SK-N-SH treated with all-trans-retinoic acid at 6 μM for 48 hours (cell line): ENCODE results near the gene SLC38A9.

Experiments used
- ATAC-seq: fragments of 200-7000 bp; cut with Tn5 transposase; 3 replicates; pipeline ENCODE4 v1.9.1; 2020; ENCODE audit warnings: mild to moderate bottlenecking, moderate library complexity
- ARNTL ChIP-seq: fragments of 450-650 bp; formaldehyde crosslinking; IDR thresholded peaks from 2 replicates; pipeline ENCODE4 v1.5.0; 2020; ENCODE audit warnings: low read depth, mild to moderate bottlenecking, moderate library complexity, borderline replicate concordance
- BACH2 ChIP-seq: fragments of 250-450 bp; sonication (Bioruptor Pico); IDR thresholded peaks from 2 replicates; pipeline ENCODE4 v1.9.0; 2021; ENCODE audit warnings: mild to moderate bottlenecking, borderline replicate concordance
- CSDC2 ChIP-seq: fragments of 250-450 bp; sonication (Bioruptor Pico); IDR thresholded peaks from 2 replicates; pipeline ENCODE4 v1.5.0; 2020; ENCODE audit warnings: mild to moderate bottlenecking, moderate library complexity
- CSRNP3 ChIP-seq: fragments of 250-450 bp; sonication (Bioruptor Pico); IDR thresholded peaks from 2 replicates; pipeline ENCODE4 v1.5.1; 2021; ENCODE audit warnings: mild to moderate bottlenecking, moderate library complexity
- ESRRG ChIP-seq: fragments of 250-450 bp; sonication (Bioruptor Pico); IDR thresholded peaks from 2 replicates; pipeline ENCODE4 v1.6.1; 2021; ENCODE audit warnings: mild to moderate bottlenecking
- GLIS3 ChIP-seq: fragments of 250-450 bp; sonication (Bioruptor Pico); IDR thresholded peaks from 2 replicates; pipeline ENCODE4 v1.5.0; 2020; ENCODE audit warnings: mild to moderate bottlenecking, moderate library complexity
- PATZ1 ChIP-seq: fragments of 250-450 bp; sonication (Bioruptor Pico); IDR thresholded peaks from 2 replicates; pipeline ENCODE4 v1.8.0; 2020; ENCODE audit warnings: mild to moderate bottlenecking, moderate library complexity, borderline replicate concordance
- POU6F1 ChIP-seq: fragments of 250-450 bp; sonication (Bioruptor Pico); IDR thresholded peaks from 2 replicates; pipeline ENCODE4 v1.8.0; 2021; ENCODE audit warnings: low read depth, mild to moderate bottlenecking, moderate library complexity, borderline replicate concordance
- PPARA ChIP-seq: fragments of 250-450 bp; sonication (Bioruptor Pico); IDR thresholded peaks from 2 replicates; pipeline ENCODE4 v1.5.0; 2020; ENCODE audit warnings: mild to moderate bottlenecking, borderline replicate concordance
- RARB ChIP-seq: fragments of 250-450 bp; sonication (Bioruptor Pico); IDR thresholded peaks from 2 replicates; pipeline ENCODE4 v1.8.0; 2021; ENCODE audit warnings: mild to moderate bottlenecking, moderate library complexity
- TCF4 ChIP-seq: fragments of 250-450 bp; sonication (Bioruptor Pico); IDR thresholded peaks from 2 replicates; pipeline ENCODE4 v1.8.0; 2021; ENCODE audit warnings: mild to moderate bottlenecking, moderate library complexity, borderline replicate concordance
- TOX ChIP-seq: fragments of 250-450 bp; sonication (Bioruptor Pico); IDR thresholded peaks from 2 replicates; pipeline ENCODE4 v1.8.0; 2021; ENCODE audit warnings: mild to moderate bottlenecking, moderate library complexity, borderline replicate concordance
- TSHZ2 ChIP-seq: fragments of 250-450 bp; sonication (Bioruptor Pico); IDR thresholded peaks from 2 replicates; pipeline ENCODE4 v1.5.0; 2020; ENCODE audit warnings: mild to moderate bottlenecking, moderate library complexity
- ZC3H10 ChIP-seq: fragments of 250-450 bp; sonication (Bioruptor Pico); IDR thresholded peaks from 2 replicates; pipeline ENCODE4 v1.5.1; 2021; ENCODE audit warnings: mild to moderate bottlenecking, moderate library complexity
- ZFP3 ChIP-seq: fragments of 250-450 bp; sonication (Bioruptor Pico); IDR thresholded peaks from 2 replicates; pipeline ENCODE4 v1.5.0; 2020; ENCODE audit warnings: mild to moderate bottlenecking, moderate library complexity
- ZFP30 ChIP-seq: fragments of 450-650 bp; formaldehyde crosslinking; IDR thresholded peaks from 2 replicates; pipeline ENCODE4 v1.5.0; 2022; ENCODE audit warnings: mild to moderate bottlenecking, moderate library complexity
- ZNF565 ChIP-seq: fragments of 450-650 bp; formaldehyde crosslinking; conservative IDR thresholded peaks from 2 replicates; pipeline ENCODE4 v1.5.0; 2020; ENCODE audit warnings: low read depth, mild to moderate bottlenecking, moderate library complexity
- ZNF70 ChIP-seq: fragments of 450-650 bp; formaldehyde crosslinking; IDR thresholded peaks from 2 replicates; pipeline ENCODE4 v1.5.0; 2020; ENCODE audit warnings: mild to moderate bottlenecking, moderate library complexity
- ZNF8 ChIP-seq: fragments of 450-650 bp; formaldehyde crosslinking; IDR thresholded peaks from 2 replicates; pipeline ENCODE4 v1.5.0; 2020; ENCODE audit warnings: mild to moderate bottlenecking, moderate library complexity
- TF ChIP-seq, protein P1 (sequence below): fragments of 250-450 bp; sonication (Bioruptor Pico); IDR thresholded peaks from 2 replicates; pipeline ENCODE4 v1.5.1; 2020; ENCODE audit warnings: low read depth, mild to moderate bottlenecking, moderate library complexity

SLC38A9 gene

DNA sequence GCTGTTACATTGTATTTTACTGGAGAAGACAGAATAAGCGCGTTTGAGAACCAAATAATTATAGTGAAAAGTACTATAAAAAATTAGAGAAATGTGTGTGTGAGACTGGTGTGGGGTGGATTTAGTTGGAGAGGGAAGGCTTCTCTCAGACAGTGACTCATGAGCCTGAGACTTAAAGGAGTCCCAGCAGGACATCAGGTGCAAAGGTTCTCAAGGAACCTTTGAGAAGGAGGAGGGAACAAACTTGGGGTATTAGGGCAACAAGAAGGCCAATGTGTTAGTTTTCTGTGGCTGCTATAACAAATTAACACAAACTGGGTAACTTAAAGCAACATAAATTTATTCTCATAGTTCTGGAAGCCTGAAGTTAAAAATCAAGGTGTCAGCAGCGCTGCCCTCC is 30.7 kb upstream of the SLC38A9 start:
- TF ChIP-seq ARNTL (CRISPR knock-in tag) (no peak), PPARA (CRISPR knock-in tag) (no peak), RARB (CRISPR knock-in tag) (no peak), ESRRG (CRISPR knock-in tag) (no peak), BACH2 (CRISPR knock-in tag) (no peak), ZNF565 (CRISPR knock-in tag) (no peak), TOX (CRISPR knock-in tag) (no peak), ZNF8 (CRISPR knock-in tag) (no peak), PATZ1 (no peak)
- no peak for ATAC-seq

- no peak for ATAC-seq
- TF ChIP-seq CSDC2, result no peak
- no peak for TF ChIP-seq ZFP30
- no peak for TF ChIP-seq ESRRG (CRISPR knock-in tag)
- TF ChIP-seq ZFP3 (CRISPR knock-in tag), result no peak
Observed at GRCh38 chr5:55737793-55738192, 25.7 kb upstream of the SLC38A9 start, which contains the start of gene DDX4. TSS of gene DDX4 (plus strand) at chr5:55738061. CDS start at chr5:55738964, 903 bp downstream.

- no peak for ATAC-seq
- no peak for TF ChIP-seq ARNTL (CRISPR knock-in tag)
- no peak for TF ChIP-seq PPARA (CRISPR knock-in tag)
- no peak for TF ChIP-seq POU6F1 (CRISPR knock-in tag)
- TF ChIP-seq BACH2 (CRISPR knock-in tag), result no peak
- no peak for TF ChIP-seq ZC3H10 (CRISPR knock-in tag)
- TF ChIP-seq, protein P1, sequence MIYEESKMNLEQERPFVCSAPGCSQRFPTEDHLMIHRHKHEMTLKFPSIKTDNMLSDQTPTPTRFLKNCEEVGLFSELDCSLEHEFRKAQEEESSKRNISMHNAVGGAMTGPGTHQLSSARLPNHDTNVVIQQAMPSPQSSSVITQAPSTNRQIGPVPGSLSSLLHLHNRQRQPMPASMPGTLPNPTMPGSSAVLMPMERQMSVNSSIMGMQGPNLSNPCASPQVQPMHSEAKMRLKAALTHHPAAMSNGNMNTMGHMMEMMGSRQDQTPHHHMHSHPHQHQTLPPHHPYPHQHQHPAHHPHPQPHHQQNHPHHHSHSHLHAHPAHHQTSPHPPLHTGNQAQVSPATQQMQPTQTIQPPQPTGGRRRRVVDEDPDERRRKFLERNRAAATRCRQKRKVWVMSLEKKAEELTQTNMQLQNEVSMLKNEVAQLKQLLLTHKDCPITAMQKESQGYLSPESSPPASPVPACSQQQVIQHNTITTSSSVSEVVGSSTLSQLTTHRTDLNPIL (CRISPR knock-in tag), result no peak
- no peak for TF ChIP-seq GLIS3 (CRISPR knock-in tag)
- TF ChIP-seq ZFP30, result no peak
- no peak for TF ChIP-seq TOX (CRISPR knock-in tag)
- TF ChIP-seq RARB (CRISPR knock-in tag), result no peak
- TF ChIP-seq ZNF8 (CRISPR knock-in tag), result no peak
- TF ChIP-seq CSRNP3 (CRISPR knock-in tag), result no peak
- no peak for TF ChIP-seq TCF4 (CRISPR knock-in tag)
- TF ChIP-seq ZFP3 (CRISPR knock-in tag), result no peak
- no peak for TF ChIP-seq ZNF70 (CRISPR knock-in tag)
- no peak for TF ChIP-seq TSHZ2 (CRISPR knock-in tag)
- no peak for TF ChIP-seq ESRRG (CRISPR knock-in tag)
Observed at GRCh38 chr5:55734658-55735057, 22.5 kb upstream of the SLC38A9 start.
